T-helper 2 cell treated with Interferon-gamma antibody and Interleukin-4, amounts not matched to agents 5 μg/mL and 100 μg/mL, for 36 hours (primary cell): ENCODE results near the gene PLXDC1.
A peak's percentile ranks its signal among the peaks of the same experiment; 100 is the strongest.

ENCODE experiments used
- DNase-seq: peaks from one replicate; pipeline ENCODE4 v3.0.0; 2021; ENCODE audit warnings: low spot score
- H3K27ac Mint-ChIP-seq: one replicate; pipeline ENCODE4 v1.8.0; 2021; ENCODE audit warnings: mild to moderate bottlenecking, mixed read lengths
- H3K27me3 Mint-ChIP-seq: one replicate; pipeline ENCODE4 v1.8.0; 2021; ENCODE audit warnings: low read depth, mixed read lengths
- H3K36me3 Mint-ChIP-seq: one replicate; pipeline ENCODE4 v1.8.0; 2021; ENCODE audit warnings: low read depth, mixed read lengths
- H3K4me1 Mint-ChIP-seq: one replicate; pipeline ENCODE4 v1.8.0; 2021; ENCODE audit warnings: low read depth, mixed read lengths
- H3K4me3 Mint-ChIP-seq: one replicate; pipeline ENCODE4 v1.8.0; 2022; ENCODE audit warnings: mild to moderate bottlenecking, moderate library complexity, mixed read lengths
- H3K9me3 Mint-ChIP-seq: one replicate; pipeline ENCODE4 v1.8.0; 2021; ENCODE audit warnings: mixed read lengths

The PLXDC1 gene

DNA sequence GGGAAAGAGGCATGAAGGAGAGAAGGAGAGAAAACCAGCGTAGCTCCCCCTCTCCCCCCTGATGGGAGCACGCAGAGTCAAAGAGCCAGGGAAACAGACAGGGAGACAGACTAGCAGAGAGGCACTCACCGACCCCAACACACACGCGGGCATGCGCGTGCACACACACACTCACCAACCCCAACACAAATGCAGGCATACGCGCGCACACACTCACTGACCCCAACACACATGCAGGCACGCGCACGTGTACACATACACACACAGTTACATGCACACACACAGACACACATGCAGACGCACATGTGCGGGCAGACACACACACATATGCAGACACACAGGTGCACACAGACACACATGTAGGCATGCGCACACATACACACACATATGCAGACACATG, 41.5 kb upstream of the PLXDC1 start:
- Mint-ChIP-seq H3K27ac (no peak overlapping the region), H3K36me3 (peaks cover 9% of the 10 kb centered on the region), H3K4me3 (no peak overlapping the region), H3K27me3 (no peaks in the 10 kb centered on the region), H3K9me3 (no peaks in the 10 kb centered on the region), H3K4me1 (peaks cover 16% of the 10 kb centered on the region)
- DNase-seq: no peak

GRCh38 chr17:39191750-39192510, 40.5 kb upstream of the PLXDC1 start:
- H3K9me3 Mint-ChIP-seq: no peaks in the 10 kb centered on the region
- no peak for DNase-seq
- H3K4me1 Mint-ChIP-seq: peaks cover 15% of the 10 kb centered on the region
- no peaks in the 10 kb centered on the region for H3K27me3 Mint-ChIP-seq
- no peak overlapping the region for H3K4me3 Mint-ChIP-seq
- H3K27ac Mint-ChIP-seq: no peak overlapping the region
- H3K36me3 Mint-ChIP-seq: peaks cover 12% of the 10 kb centered on the region

DNA sequence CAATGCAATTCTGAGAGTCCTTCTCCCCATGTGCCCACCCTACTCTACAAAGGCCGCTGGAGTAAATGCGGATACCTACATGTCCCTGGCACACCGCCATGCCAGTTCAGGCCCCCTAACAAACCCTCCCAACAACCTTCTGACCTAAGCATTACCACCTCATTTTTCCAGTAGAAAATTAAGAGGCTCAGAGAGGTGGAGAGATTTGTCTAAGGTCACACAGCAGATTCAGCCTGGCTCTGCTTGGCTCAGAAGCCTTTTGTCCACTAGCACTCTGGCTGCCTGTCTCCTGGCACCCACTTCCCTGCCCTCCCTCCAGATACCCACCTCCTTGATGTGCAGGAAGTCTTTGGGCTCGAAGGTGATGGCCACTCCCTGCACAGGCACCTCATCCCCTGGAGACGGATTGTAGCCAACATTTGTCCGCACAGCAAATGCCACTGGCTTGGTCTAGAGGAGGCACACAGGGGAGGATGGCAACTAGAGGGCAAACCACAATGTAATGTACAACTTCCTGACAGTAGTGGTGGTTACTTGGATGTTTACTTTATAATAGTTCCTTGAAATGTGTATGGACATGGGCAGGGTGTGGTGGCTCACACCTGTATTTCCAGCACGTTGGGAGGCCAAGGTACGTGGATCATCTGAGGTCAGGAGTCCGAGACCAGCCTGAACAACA, 35.9 kb upstream of the PLXDC1 start:
- peaks cover 4% of the 10 kb centered on the region for H3K4me1 Mint-ChIP-seq
- H3K27ac Mint-ChIP-seq: no peak overlapping the region
- no peak for DNase-seq
- no peaks in the 10 kb centered on the region for H3K27me3 Mint-ChIP-seq
- no peaks in the 10 kb centered on the region for H3K9me3 Mint-ChIP-seq
- H3K4me3 Mint-ChIP-seq: no peak overlapping the region
- H3K36me3 Mint-ChIP-seq: peaks cover 26% of the 10 kb centered on the region

GRCh38 chr17:39186481-39187002, 35.1 kb upstream of the PLXDC1 start:
- no peak overlapping the region for H3K27ac Mint-ChIP-seq
- DNase-seq: no peak
- H3K4me3 Mint-ChIP-seq: no peak overlapping the region
- peaks cover 4% of the 10 kb centered on the region for H3K4me1 Mint-ChIP-seq
- H3K36me3 Mint-ChIP-seq: peaks cover 24% of the 10 kb centered on the region
- no peaks in the 10 kb centered on the region for H3K27me3 Mint-ChIP-seq
- H3K9me3 Mint-ChIP-seq: no peaks in the 10 kb centered on the region

DNA sequence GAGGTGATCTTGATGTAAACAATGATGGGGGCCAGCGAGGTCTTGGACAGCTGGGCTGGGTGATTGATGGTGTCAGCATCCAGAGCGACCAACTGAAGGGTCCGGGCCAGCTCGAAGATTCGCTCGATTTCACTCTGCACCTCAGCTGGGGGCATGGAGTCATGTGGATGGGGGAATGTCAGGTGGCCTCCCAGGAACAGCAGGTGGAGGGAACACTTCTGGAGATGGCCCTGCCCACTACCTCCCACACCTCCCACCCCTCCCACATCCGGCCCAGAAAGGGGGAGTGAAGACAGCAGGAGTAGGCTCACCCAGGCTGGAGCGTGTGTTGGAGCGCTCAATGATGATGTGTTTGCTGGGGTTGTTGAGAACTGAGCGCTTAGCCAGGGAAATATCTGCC, 32.3 kb upstream of the PLXDC1 start:
- H3K9me3 Mint-ChIP-seq: no peaks in the 10 kb centered on the region
- no peak overlapping the region for H3K4me3 Mint-ChIP-seq
- H3K27me3 Mint-ChIP-seq: no peaks in the 10 kb centered on the region
- H3K27ac Mint-ChIP-seq: no peak overlapping the region
- H3K36me3 Mint-ChIP-seq: peaks cover 22% of the 10 kb centered on the region
- DNase-seq: no peak
- H3K4me1 Mint-ChIP-seq: peaks cover 4% of the 10 kb centered on the region

DNA sequence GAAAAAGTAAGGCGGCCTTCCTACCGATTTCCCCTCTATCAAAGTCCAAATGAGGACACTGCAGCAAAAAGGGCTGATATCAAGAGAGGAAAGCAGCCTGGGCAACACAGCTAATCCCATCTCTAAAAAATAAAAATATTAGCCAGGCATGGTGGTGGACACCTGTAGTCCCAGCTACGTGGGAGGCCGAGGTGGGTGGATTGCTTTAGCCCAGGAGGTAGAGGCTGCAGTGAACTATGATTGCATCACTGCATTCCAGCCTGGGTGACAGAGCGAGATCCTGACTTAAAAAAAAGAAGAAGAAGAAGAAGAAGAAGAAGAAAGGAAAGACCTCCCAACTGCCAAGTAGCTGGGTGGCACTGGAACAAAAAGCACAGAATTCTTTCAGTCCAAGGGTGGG, 31.6 kb upstream of the PLXDC1 start:
- Mint-ChIP-seq H3K4me3 (no peak overlapping the region), H3K4me1 (peaks cover 4% of the 10 kb centered on the region), H3K27ac (no peak overlapping the region), H3K9me3 (no peaks in the 10 kb centered on the region), H3K27me3 (no peaks in the 10 kb centered on the region), H3K36me3 (peaks cover 23% of the 10 kb centered on the region)
- no peak for DNase-seq

GRCh38 chr17:39181303-39181702, 29.9 kb upstream of the PLXDC1 start:
- peaks cover 26% of the 10 kb centered on the region for H3K36me3 Mint-ChIP-seq
- DNase-seq: no peak

GRCh38 chr17:39178536-39178935, 27.1 kb upstream of the PLXDC1 start:
- H3K27me3 Mint-ChIP-seq: no peaks in the 10 kb centered on the region
- no peaks in the 10 kb centered on the region for H3K9me3 Mint-ChIP-seq
- no peak overlapping the region for H3K27ac Mint-ChIP-seq
- no peak for DNase-seq
- no peak overlapping the region for H3K4me3 Mint-ChIP-seq
- peaks cover 4% of the 10 kb centered on the region for H3K4me1 Mint-ChIP-seq
- H3K36me3 Mint-ChIP-seq: peaks cover 20% of the 10 kb centered on the region

More at GRCh38 chr17:39181303-39181702, 29.9 kb upstream of the PLXDC1 start:
- Mint-ChIP-seq H3K27ac (no peak overlapping the region), H3K4me1 (peaks cover 4% of the 10 kb centered on the region), H3K9me3 (no peaks in the 10 kb centered on the region), H3K27me3 (no peaks in the 10 kb centered on the region), H3K4me3 (no peak overlapping the region)

GRCh38 chr17:39177256-39177655, 25.8 kb upstream of the PLXDC1 start:
- H3K36me3 Mint-ChIP-seq: peaks cover 10% of the 10 kb centered on the region
- DNase-seq: no peak
- no peaks in the 10 kb centered on the region for H3K9me3 Mint-ChIP-seq
- H3K4me3 Mint-ChIP-seq: no peak overlapping the region
- H3K27ac Mint-ChIP-seq: no peak overlapping the region
- peaks cover 9% of the 10 kb centered on the region for H3K4me1 Mint-ChIP-seq
- no peaks in the 10 kb centered on the region for H3K27me3 Mint-ChIP-seq

- Mint-ChIP-seq H3K4me1 (peaks cover 9% of the 10 kb centered on the region), H3K4me3 (no peak overlapping the region), H3K36me3 (peaks cover 10% of the 10 kb centered on the region), H3K9me3 (no peaks in the 10 kb centered on the region), H3K27ac (no peak overlapping the region), H3K27me3 (no peaks in the 10 kb centered on the region)
- no peak for DNase-seq
These were observed 24.3 kb upstream of the PLXDC1 start for GRCh38 chr17:39175695-39176093.

GRCh38 chr17:39174920-39175694, 23.7 kb upstream of the PLXDC1 start:
- H3K4me1 Mint-ChIP-seq: peaks cover 9% of the 10 kb centered on the region
- peak; percentile 57 for DNase-seq
- no peak overlapping the region for H3K4me3 Mint-ChIP-seq
- no peak overlapping the region for H3K27ac Mint-ChIP-seq
- H3K9me3 Mint-ChIP-seq: no peaks in the 10 kb centered on the region
- H3K27me3 Mint-ChIP-seq: peaks cover 4% of the 10 kb centered on the region
- H3K36me3 Mint-ChIP-seq: peaks cover 10% of the 10 kb centered on the region

- Mint-ChIP-seq H3K27ac (no peak overlapping the region), H3K4me1 (peaks cover 12% of the 10 kb centered on the region), H3K27me3 (peaks cover 9% of the 10 kb centered on the region)
These were observed 22.3 kb upstream of the PLXDC1 start for GRCh38 chr17:39173526-39174274.

GRCh38 chr17:39173080-39173479, 21.6 kb upstream of the PLXDC1 start:
- Mint-ChIP-seq H3K27me3 (peaks cover 9% of the 10 kb centered on the region), H3K27ac (no peak overlapping the region), H3K9me3 (peaks cover 3% of the 10 kb centered on the region), H3K36me3 (peaks cover 9% of the 10 kb centered on the region), H3K4me3 (no peak overlapping the region), H3K4me1 (peaks cover 12% of the 10 kb centered on the region)
- no peak for DNase-seq

More at GRCh38 chr17:39173526-39174274, 22.3 kb upstream of the PLXDC1 start:
- Mint-ChIP-seq H3K9me3 (no peaks in the 10 kb centered on the region), H3K36me3 (peaks cover 10% of the 10 kb centered on the region), H3K4me3 (no peak overlapping the region)
- DNase-seq: no peak
